Skin epidermis (tissue), 12 donors: ENCODE results near the gene LCN12.

Experiments
- H3K27ac ChIP-seq, 21 experiments: fragments of 200-600 bp; sonication (generic) in 11 of 21; one replicate each; pipeline ENCODE4 v1.5.0; 2020; ENCODE audit warnings: mild to moderate bottlenecking in 3 of 21, inconsistent platforms in 2 of 21, moderate library complexity in 2 of 21
- H3K4me3 ChIP-seq, 7 experiments: fragments of 200-600 bp; sonication (generic) in 2 of 7; one replicate each; pipeline ENCODE4 v1.5.0; 2020; ENCODE audit warnings: inconsistent platforms in 2 of 7, mild to moderate bottlenecking in 2 of 7, moderate library complexity in 1 of 7

LCN12 gene

GRCh38 chr9:136925414-136926153 lies 26.5 kb upstream of the LCN12 start:
- H3K4me3 ChIP-seq = no peak overlapping the region
- H3K27ac ChIP-seq = peak overlapping the region in 4 of 21 experiments; percentile 23 to 32 (median 28)

- H3K4me3 ChIP-seq = no peak overlapping the region
- H3K27ac ChIP-seq = peak overlapping the region in 5 of 21 experiments; percentile 13 to 32 (median 24)
These were observed 25.8 kb upstream of the LCN12 start for GRCh38 chr9:136926154-136926704.

GRCh38 chr9:136926749-136927148 lies 25.3 kb upstream of the LCN12 start:
- no peak overlapping the region for H3K4me3 ChIP-seq
- H3K27ac ChIP-seq = peak overlapping the region in 2 of 21 experiments; percentile 13 to 35

- H3K27ac ChIP-seq = peak overlapping the region in 6 of 21 experiments; percentile 23 to 47 (median 35)
- H3K4me3 ChIP-seq = no peak overlapping the region
These were observed 24.5 kb upstream of the LCN12 start for GRCh38 chr9:136927343-136928271.

- Histone ChIP-seq H3K27ac (peak overlapping the region in 10 of 21 experiments; percentile 4 to 66 (median 30)), H3K4me3 (no peak overlapping the region)
These were observed 23.5 kb upstream of the LCN12 start for GRCh38 chr9:136928591-136928990.

- no peak overlapping the region for H3K4me3 ChIP-seq
- peak overlapping the region in 1 of 21 experiments; percentile 6 for H3K27ac ChIP-seq
These were observed 22.1 kb upstream of the LCN12 start for GRCh38 chr9:136930014-136930413.

- H3K27ac ChIP-seq = peak overlapping the region in 6 of 21 experiments; percentile 5 to 59 (median 31)
- no peak overlapping the region for H3K4me3 ChIP-seq
These were observed 20.4 kb upstream of the LCN12 start for GRCh38 chr9:136931611-136932130.

GRCh38 chr9:136934277-136934676 lies 17.8 kb upstream of the LCN12 start:
- Histone ChIP-seq H3K4me3 (no peak overlapping the region), H3K27ac (no peak overlapping the region)

GRCh38 chr9:136935651-136936050 lies 16.4 kb upstream of the LCN12 start:
- H3K4me3 ChIP-seq = no peak overlapping the region

GRCh38 chr9:136936645-136937170 lies 15.4 kb upstream of the LCN12 start:
- Histone ChIP-seq H3K4me3 (no peak overlapping the region), H3K27ac (peak overlapping the region in 1 of 21 experiments; percentile 12)

More at GRCh38 chr9:136935651-136936050, 16.4 kb upstream of the LCN12 start:
- no peak overlapping the region for H3K27ac ChIP-seq

GRCh38 chr9:136937186-136938001 lies 14.7 kb upstream of the LCN12 start:
- Histone ChIP-seq H3K4me3 (no peak overlapping the region), H3K27ac (no peak overlapping the region)

- H3K27ac ChIP-seq = no peak overlapping the region
- H3K4me3 ChIP-seq = no peak overlapping the region
These were observed 12.6 kb upstream of the LCN12 start for GRCh38 chr9:136939431-136939995.

GRCh38 chr9:136939996-136940525 lies 12.0 kb upstream of the LCN12 start:
- no peak overlapping the region for H3K27ac ChIP-seq
- no peak overlapping the region for H3K4me3 ChIP-seq

- H3K4me3 ChIP-seq = no peak overlapping the region
- H3K27ac ChIP-seq = no peak overlapping the region
These were observed 11.4 kb upstream of the LCN12 start for GRCh38 chr9:136940526-136941230.

- H3K27ac ChIP-seq = no peak overlapping the region
- no peak overlapping the region for H3K4me3 ChIP-seq
These were observed 10.6 kb upstream of the LCN12 start for GRCh38 chr9:136941231-136942111.

- H3K27ac ChIP-seq = peak overlapping the region in 2 of 21 experiments; percentile 93 to 94
- H3K4me3 ChIP-seq = peak overlapping the region in 1 of 7 experiments; percentile 87
These were observed 9.8 kb upstream of the LCN12 start for GRCh38 chr9:136942112-136942880.
